Activated gamma-delta T cell treated with Interleukin-2 at 50 U/mL for 16 hours (primary cell): Measurements from ENCODE around the gene TPM2.
A peak's percentile ranks its signal among the peaks of the same experiment; 100 is the strongest.
"Not testable (repeated sequence)": the region's sequence is repeated elsewhere in the genome, so short reads cannot be mapped to it uniquely, and the experiment has no call there.

Source experiments
- DNase-seq: peaks from one replicate; pipeline ENCODE4 v3.0.0-alpha.2; 2020

Gene TPM2

DNA sequence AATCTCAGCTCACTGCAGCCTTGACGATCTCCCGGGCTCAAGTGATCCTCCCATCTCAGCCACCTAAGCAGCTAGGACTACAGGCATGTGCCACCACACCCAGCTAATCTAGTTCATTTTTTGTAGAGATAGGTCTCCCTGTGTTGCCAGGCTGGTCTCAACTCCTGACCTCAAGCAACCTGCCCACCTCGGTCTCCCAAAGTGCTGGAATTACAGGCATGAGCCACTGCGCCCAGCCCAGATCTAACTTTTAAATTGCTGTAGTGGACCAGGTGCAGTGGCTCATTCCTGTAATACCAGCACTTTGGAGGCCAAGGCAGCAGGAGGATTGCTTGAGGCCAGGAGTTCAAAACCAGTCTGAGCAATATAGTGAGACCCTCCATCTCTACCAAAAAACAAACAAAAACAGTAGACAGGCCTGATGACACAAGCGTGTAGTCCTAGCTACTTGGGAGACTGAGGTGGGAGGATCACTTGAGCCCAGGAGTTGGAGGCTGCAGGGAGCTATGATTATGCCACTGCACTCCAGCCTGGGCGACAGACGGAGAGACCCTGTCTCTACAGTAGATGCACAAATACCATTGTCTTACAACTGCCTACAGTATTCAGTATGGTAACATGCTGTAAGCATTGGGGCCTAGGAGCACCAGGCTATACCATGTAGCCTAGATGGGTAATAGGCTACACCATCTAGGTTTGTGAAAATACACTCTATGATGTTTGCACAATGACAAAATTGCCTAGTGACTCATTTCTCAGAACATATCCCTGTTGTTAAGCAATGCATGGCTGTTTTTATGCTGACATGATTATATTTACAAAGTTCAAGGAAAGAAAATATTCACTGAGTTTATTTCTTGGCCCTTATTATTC, 37.5 kb downstream of the TPM2 start:
- DNase-seq: no peak

GRCh38 chr9:35650341-35651158, 39.2 kb downstream of the TPM2 start, which contains the start of gene SIT1:
Gene SIT1 (minus strand): TSS chr9:35650931. CDS start chr9:35650853, 78 bp downstream.
- no peak for DNase-seq

GRCh38 chr9:35649431-35650340, 40.0 kb downstream of the TPM2 start:
- peak; percentile 33 for DNase-seq

GRCh38 chr9:35646533-35647265, 43.0 kb downstream of the TPM2 start:
- peak; percentile 86 for DNase-seq

- no peak for DNase-seq
These were observed 43.6 kb downstream of the TPM2 start for GRCh38 chr9:35646153-35646532.

DNA sequence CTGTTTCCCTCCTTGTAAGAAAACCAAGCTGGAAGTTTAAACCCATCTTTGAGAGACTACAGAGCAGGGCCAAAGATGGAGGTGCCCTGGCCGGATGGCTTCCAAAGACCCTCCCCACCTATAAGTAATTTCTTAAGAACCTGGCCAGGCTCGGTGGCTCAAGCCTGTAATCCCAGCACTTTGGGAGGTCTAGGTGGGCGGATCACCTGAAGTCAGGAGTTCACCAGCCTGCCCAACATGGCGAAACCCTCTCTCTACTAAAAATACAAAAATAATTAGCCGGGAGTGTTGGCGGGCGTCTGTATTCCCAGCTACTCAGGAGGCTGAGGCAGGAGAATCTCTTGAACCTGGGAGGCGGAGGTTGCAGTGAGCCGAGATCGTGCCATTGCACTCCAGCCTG, 44.0 kb downstream of the TPM2 start:
- not testable (repeated sequence) for DNase-seq

DNA sequence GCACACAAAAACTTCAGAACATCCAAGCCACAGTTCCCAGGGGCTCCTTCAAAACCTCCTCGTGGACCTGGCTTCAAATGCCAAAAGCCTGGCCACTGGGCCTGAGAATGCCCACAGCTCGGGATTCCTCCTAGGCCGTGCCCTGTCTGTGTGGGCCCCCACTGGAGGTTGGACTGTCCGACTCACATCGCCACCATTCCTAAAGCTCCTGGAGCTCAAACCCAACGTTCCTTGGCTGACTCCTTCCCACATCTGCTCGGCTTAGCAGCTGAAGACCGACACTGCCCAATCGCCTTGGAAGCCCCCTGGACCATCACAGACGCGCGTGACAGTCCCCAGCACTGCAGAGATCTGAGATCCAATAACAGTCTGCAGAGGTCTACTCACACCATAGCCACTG, 46.7 kb downstream of the TPM2 start:
- no peak for DNase-seq

- DNase-seq: not testable (repeated sequence)
These were observed 48.2 kb downstream of the TPM2 start for GRCh38 chr9:35641478-35641877.

- DNase-seq: not testable (repeated sequence)
These were observed 49.3 kb downstream of the TPM2 start for GRCh38 chr9:35640431-35640830.

DNA sequence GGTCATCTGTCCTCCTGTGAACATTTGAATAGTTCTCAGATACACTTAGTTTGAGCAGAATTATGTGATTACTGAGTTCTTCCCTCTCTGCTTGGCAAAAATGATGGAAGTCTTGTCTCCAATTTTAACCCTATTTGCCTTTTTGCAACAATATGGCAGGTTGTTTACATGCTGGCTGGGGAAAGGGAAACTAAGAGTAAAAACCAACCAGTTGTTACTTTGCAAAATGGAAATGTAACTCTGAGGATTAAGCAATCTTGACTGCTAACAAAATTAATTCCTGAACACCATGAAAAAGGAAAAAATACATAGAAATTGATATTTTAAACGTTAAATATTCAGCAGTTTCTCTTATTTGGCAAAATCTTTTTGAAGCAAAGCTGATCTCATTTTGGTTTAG, 50.1 kb downstream of the TPM2 start:
- DNase-seq: no peak

- DNase-seq: not testable (repeated sequence)
These were observed 50.5 kb downstream of the TPM2 start for GRCh38 chr9:35639225-35639624.

GRCh38 chr9:35638751-35639150, 51.0 kb downstream of the TPM2 start:
- peak; percentile 42 for DNase-seq

DNA sequence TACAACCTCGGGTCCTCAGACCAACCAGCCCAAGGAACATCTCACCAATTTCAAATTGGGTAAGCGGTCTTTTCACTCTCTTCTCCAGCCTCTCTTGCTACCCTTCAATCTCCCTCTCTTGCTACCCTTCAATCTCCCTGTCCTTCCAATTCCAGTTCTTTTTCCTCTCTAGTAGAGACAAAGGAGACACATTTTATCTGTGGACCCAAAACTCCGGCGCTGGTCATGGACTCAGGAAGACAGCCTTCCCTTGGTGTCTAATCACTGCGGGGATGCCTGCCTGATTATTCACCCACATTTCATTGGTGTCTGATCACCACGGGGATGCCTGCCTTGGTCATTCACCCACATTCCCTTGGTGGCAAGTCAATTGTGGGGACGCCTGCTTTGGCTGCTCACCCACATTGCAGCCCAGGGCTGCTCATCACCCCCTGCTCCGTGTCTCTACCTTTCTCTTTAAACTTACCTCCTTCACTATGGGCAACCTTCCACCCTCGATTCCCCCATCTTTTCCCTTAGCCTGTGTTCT, 52.2 kb downstream of the TPM2 start:
- DNase-seq: not testable (repeated sequence)

- DNase-seq: not testable (repeated sequence)
These were observed 52.9 kb downstream of the TPM2 start for GRCh38 chr9:35636877-35637246.

DNA sequence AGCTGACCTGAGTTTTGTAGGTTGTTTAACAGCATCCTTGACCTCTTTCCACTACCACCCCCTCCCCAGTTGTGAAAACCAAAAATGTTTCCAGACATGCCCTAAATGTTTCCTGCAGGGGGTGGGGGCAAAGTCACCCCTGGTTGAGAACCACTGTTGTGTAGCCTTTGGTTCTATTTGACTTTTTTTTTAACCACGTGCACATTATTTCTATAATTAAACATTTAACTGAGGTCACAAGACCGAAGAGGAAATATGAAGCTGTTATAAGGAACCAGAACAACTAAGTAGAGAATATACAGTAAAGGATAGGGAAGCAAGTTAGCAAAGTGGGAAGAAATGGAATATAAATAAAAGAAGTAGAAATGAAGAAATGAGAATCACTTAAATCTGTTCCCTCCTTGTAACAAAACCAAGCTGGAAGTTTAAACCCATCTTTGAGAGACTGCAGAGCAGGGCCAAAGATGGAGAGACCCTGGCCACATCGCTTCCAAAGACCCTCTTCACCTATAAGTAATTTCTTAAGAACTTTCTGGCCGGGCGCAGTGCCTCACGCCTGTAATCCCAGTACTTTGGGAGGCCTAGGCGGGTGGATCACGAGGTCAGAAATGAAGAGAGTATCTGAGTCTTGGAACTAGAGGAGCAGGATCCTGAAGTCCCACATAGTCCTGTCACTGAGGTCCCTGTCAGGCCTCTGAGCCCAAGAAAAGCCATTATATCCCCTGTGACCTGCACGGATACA, 53.4 kb downstream of the TPM2 start:
- DNase-seq: no peak

DNA sequence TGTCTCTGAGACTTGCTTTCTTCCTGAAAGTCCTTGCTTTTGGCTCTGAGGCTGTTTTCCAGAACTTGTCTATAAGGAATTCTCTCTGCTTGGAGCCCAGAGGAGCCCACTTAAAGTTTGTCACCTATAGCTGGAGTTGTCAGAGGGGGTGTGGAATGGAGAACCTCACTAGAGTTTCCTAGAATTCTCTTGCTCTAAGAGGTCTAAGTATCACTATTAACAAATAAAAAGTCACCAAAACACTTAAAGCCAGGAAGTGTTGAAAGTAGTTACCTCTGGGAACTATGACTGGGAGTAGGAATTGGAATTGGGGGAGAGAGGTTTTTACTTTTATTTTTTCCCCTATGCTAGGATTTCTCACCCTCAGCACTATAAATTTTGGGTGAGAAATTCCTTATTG, 54.0 kb downstream of the TPM2 start:
- DNase-seq: no peak
